ENCODE data around the gene CHP2.
"Not testable (repeated sequence)": the region's sequence is repeated elsewhere in the genome, so short reads cannot be mapped to it uniquely, and the experiment has no call there.

CHP2 gene

DNA sequence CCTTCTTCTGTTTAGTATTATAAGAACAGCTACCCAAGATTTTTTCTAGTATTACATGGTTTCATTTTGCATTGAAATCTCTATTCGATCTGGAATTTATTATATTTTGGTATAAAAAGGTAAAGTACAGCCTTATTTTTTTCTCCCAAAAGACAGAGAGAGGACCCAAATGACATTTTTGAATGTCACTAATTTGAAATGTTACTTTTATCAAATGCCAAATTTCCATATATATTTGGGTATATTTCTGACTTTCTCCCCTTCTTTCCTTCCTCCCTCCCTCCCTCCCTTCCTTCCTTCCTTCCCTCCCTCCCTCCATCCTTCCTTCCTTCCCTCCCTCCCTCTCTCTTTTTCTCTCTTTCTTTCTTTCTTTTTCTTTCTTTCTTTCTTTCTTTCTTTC, 6.2 kb upstream of the CHP2 start:
- no peak for DNase-seq

DNA sequence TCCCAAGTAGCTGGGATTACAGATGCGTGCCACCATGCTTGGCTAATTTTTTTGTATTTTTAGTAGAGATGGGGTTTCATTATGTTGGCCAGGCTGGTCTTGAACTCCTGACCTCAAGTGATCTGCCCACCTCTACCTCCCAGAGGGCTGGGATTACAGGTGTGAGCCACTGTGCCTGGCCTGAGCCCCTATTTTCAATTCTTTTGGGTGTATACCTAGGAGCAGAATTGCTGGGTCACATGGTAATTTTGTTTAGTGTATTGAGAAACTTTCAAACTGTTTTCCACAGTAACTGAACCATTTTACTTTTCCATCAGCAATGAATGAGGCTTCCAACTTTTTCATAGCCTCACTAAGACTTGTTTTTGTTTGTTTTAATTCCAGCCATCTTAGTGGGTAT, 3.8 kb upstream of the CHP2 start:
- not testable (repeated sequence) for DNase-seq

DNA sequence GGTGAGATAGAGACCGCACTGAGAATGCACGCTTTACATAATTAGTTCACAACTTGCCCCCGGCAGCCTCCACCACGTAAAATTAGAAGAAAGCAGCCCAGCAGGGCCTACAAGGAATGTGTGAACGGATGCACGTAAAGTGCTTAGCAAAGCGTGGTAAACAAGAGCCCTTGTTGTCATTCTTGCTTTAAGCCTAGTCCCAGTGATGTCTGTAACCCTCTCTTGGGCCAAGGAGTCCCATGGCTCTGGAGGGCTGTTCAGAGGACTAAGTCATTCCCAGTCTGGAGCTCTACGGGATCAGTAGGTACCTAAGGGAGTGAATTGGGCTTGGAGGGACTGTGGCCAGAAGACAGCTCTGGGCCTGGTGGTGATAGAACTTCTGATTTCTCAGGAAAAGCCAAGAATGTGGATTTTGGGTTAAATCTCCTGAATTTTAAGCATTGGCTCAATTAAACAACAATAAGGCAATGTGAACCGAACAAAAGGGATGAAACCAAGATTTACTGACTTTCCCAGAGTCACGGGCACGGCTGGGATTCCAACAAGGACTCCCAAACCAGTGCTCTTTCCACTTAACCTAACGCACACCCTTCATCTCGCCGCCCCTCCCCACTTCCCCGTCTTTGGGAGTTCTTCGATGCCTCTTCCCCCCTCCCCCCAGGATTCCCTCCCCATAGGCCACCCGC, 775 bp upstream of the CHP2 start:
- no peak for DNase-seq

DNA sequence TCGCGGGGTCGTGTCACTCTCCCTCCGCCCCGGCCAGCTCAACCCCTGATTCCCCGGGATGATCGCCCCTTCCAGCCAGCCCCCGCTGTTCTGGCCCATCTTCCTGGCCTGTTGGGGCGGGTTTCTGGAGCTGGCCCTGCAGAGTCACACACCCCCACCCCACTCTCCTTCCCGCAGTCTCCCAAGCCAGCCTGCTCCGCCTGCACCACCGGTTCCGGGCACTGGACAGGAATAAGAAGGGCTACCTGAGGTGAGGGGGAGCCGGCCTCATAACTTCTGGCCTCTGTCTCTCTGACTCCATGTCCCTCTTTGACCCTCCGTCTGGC, 621 bp downstream of the CHP2 start:
- no peak for DNase-seq

GRCh38 chr16:23757116-23757515, 2.3 kb downstream of the CHP2 start:
- DNase-seq, result no peak

DNA sequence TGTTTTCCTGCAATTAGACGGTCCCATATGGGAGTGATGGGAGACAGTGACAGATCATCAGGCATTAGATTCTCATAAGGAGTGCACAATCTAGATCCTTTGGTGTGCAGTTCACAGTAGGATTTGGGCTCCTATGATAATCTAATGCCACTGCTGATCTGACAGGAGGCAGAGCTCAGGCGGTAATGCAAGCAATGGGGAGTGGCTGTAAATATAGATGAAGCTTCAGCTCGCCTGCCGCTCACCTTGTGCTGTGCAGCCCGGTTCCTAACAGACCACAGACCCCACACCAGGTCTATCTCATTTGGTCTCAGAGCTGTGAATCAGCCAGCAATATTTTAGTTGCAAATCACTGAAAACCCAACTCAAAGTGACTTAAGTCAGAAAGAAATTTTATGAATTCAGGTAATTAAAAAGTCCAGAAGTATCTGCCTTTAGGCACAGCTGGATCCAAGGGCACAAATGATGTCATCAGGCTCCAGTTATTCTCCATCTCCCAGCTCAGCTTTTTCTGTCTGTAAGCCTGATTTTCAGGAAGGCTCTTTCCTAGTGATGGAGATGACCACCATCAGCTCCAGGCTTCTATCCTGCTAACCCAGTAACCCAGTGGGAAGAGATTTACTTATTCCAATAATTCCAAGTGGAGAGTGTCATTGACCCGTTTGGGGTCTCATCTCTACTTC, 3.3 kb downstream of the CHP2 start:
- DNase-seq, result no peak

DNA sequence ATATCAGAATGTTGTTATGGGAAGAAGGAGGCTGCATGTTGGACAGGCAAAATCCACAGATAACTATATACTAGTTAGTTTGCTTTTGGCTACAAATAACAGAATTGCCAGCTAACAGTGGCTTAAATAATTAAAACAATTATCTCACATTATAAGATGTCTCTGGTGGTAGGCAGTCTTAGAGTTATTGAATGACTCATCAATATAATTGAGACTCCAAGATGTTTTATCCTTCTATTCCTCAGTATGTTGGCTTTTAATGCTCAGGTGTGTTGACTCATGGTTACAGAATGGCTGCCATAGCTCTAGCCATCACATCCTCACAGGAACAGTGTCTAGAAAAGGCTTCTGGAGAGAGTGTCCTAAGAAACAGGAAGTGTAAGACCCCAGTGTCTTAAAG, 11.1 kb downstream of the CHP2 start:
- DNase-seq, result no peak

DNA sequence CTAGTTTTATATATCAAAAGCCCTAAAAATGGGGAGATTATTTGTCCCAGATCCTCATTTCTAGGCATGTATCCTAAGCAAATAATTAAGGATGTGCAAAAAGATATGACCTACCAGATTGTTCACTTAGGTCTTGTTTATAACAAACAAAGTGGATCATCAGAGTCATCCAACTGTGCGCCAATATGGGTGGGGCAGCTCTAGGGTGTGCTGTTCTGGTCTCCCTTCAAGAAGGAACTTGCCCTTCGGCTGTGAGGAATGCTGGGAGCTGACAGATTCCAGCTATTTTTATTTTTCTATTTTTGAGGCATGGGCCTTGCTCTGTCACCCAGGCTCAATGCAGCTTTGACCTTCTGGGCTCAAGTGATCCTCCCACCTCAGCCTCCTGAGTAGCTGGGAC, 13.8 kb downstream of the CHP2 start:
- DNase-seq, result no peak

DNA sequence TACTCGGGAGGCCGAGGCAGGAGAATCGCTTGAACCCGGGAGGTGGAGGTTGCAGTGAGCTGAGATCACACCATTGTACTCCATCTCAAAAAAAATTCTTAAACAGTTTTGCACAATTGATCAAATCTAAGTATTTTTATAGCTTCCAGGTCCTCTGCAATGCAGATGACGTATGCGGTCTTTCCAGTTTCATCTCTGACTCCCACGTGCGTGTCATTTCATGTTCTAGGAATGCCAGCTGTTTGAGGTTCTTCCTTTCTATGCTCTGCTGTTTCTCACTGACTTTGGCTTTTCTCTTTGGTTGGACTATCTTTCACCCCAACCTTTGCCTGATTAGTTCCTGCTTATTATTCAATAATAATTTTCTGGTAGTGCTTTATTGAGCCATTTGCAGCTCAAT, 16.2 kb downstream of the CHP2 start:
- no peak for DNase-seq

GRCh38 chr16:23771642-23772041, 16.8 kb downstream of the CHP2 start:
- no peak for DNase-seq

- DNase-seq, result no peak
Observed at GRCh38 chr16:23773339-23773738, 18.5 kb downstream of the CHP2 start.

DNA sequence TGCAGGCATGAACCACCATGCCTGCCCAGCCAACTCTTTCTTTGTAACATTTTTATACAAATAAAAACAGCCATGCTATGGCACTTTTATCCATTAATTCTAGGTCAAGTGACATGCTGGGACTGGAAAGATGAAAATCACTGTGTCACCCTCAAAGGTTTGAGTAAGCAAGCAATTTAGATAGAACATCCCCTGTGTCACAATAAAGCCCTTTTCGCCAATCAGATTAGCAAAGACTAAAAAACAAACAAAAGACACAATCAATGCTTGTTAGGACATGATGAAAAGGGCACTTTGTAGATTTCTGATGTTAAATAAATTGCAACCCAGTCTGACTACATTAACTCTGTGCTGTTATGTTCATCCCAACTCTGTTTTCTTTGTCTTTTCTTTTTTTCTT, 26.4 kb downstream of the CHP2 start:
- no peak for DNase-seq

DNA sequence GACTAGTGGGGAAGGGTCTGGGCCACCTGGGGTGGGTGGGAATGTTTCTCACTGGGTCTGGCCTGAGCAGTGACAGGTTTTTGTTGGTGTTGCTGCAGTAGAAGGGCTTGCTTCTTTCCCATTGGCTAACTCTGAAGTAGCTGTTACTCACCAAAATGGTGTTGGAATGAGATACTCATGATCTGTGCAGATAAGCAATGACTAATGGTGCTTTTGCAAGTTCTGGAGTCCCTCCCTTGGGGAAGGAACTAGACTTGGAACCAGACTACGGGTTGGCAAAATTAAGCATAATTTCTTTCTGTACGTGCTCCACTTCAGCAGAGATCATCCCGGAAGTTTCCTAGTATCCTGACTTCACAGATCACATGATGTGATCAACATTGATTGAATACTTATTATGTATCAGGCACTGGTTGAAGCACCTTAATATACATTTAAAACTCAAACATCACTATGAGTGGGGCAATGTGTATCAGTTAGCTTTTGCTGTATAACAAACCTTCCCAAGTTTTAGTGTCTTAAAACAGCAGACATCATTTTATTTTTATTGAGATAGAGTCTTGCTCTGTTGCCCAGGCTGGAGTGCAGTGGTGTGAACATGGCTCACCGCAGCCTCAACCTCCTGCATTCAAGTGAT, 30.1 kb downstream of the CHP2 start:
- no peak for DNase-seq

- DNase-seq, result no peak
Observed at GRCh38 chr16:23785842-23786241, 31.0 kb downstream of the CHP2 start.

- DNase-seq, result no peak
Observed at GRCh38 chr16:23786964-23787561, 32.2 kb downstream of the CHP2 start.

DNA sequence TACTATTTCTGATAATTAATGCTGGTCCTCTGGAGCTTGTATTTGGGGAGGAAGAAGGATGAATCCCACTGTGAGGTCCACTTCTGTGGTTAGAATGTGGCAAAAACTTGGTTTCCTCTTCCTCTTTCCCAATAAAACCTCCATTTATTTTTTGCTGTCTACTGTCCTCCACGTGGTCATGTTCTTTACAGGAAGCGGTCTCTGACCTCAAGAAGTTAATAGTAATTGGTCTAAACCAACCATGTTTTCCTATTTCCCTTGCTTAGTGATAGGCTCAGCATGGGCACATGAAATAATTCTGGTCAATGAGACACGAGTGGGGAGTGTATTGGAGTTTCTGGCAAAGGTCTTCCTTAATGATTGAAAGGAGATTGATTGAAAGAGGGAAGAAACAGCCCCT, 33.9 kb downstream of the CHP2 start:
- DNase-seq, result no peak

GRCh38 chr16:23795378-23795777, 40.6 kb downstream of the CHP2 start:
- DNase-seq, result no peak

- no peak for DNase-seq
Observed at GRCh38 chr16:23796941-23797340, 42.1 kb downstream of the CHP2 start.

DNA sequence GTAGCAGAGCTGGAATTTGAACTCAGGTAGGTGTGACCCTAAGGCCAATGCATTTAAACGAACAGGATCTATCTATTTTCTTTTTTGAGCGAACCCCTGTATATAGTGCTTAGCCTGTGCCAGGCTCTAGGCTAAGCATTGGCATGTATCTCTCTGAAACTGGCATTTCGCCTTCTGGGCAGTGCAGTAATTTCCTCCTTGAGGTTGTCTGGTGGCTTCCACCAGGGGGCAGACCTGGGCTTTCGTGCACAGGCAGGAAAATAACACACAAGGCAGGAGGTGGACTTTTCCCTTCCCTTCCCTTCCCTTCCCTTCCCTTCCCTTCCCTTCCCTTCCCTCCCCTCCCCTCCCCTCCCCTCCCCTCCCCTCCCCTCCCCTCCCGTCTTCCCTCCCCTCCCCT, 46.6 kb downstream of the CHP2 start:
- DNase-seq, result peak; percentile 75

DNA sequence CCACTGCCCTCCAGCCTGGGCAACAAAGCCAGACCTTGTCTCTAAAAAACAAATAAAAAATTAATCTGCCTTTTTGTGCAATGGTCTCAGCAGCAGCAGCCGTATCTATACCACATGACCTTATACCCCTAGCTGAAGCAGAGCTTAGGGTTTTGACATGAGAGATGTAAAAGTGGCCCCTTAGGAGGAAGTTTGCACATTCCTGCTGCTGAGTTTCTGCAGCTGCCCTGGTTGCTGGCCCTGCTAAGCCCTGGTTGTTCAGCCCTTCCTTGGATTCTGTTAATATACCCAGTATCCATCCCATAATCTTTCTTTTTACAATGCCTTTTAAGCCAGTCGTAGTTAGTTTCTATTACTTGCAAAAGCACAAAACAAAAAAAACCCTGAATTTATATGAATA, 48.0 kb downstream of the CHP2 start:
- no peak for DNase-seq

- DNase-seq, result peak; percentile 60
Observed at GRCh38 chr16:23803591-23804123, 48.8 kb downstream of the CHP2 start.

GRCh38 chr16:23807028-23807427, 52.2 kb downstream of the CHP2 start:
- DNase-seq, result no peak
